Measurements from ENCODE around the gene PDLIM5.

Gene PDLIM5

GRCh38 chr4:94567811-94568210, 116.1 kb downstream of the PDLIM5 start:
- DNase-seq (ENCODE audit: insufficient read length, low spot score) (no peak), FAIRE-seq (no peak)
- no peak for TF ChIP-seq POLR2A (IDR thresholded peaks at IDR 0.05; ENCODE audit: low read depth, low read length)

GRCh38 chr4:94570558-94570957, 118.8 kb downstream of the PDLIM5 start:
- FAIRE-seq (no peak), DNase-seq (ENCODE audit: insufficient read length, low spot score) (no peak)
- no peak for TF ChIP-seq POLR2A (IDR thresholded peaks at IDR 0.05; ENCODE audit: low read depth, low read length)

GRCh38 chr4:94571298-94571697, 119.6 kb downstream of the PDLIM5 start:
- no peak for DNase-seq (ENCODE audit: insufficient read length, low spot score)
- TF ChIP-seq POLR2A (IDR thresholded peaks at IDR 0.05; ENCODE audit: low read depth, low read length) = no peak
- no peak for FAIRE-seq

- DNase-seq (ENCODE audit: insufficient read length, low spot score) = no peak
- no peak for TF ChIP-seq POLR2A (IDR thresholded peaks at IDR 0.05; ENCODE audit: low read depth, low read length)
- no peak for FAIRE-seq
Observed at GRCh38 chr4:94571715-94572114, 120.0 kb downstream of the PDLIM5 start.

GRCh38 chr4:94574050-94574449, 122.3 kb downstream of the PDLIM5 start:
- no peak for TF ChIP-seq POLR2A (IDR thresholded peaks at IDR 0.05; ENCODE audit: low read depth, low read length)
- FAIRE-seq = no peak

GRCh38 chr4:94574616-94575015, 122.9 kb downstream of the PDLIM5 start:
- DNase-seq (ENCODE audit: insufficient read length, low spot score) = no peak
- TF ChIP-seq POLR2A (IDR thresholded peaks at IDR 0.05; ENCODE audit: low read depth, low read length) = no peak
- FAIRE-seq = no peak

More at GRCh38 chr4:94574050-94574449, 122.3 kb downstream of the PDLIM5 start:
- DNase-seq (ENCODE audit: insufficient read length, low spot score) = no peak

- DNase-seq (ENCODE audit: insufficient read length, low spot score) (no peak), FAIRE-seq (no peak)
- TF ChIP-seq POLR2A (IDR thresholded peaks at IDR 0.05; ENCODE audit: low read depth, low read length) = no peak
Observed at GRCh38 chr4:94575652-94576051, 123.9 kb downstream of the PDLIM5 start.

- TF ChIP-seq POLR2A (IDR thresholded peaks at IDR 0.05; ENCODE audit: low read depth, low read length) = no peak
- DNase-seq (ENCODE audit: insufficient read length, low spot score) = no peak
- no peak for FAIRE-seq
Observed at GRCh38 chr4:94576210-94576609, 124.5 kb downstream of the PDLIM5 start.

- TF ChIP-seq POLR2A (IDR thresholded peaks at IDR 0.05; ENCODE audit: low read depth, low read length) = no peak
- no peak for FAIRE-seq
- no peak for DNase-seq (ENCODE audit: insufficient read length, low spot score)
Observed at GRCh38 chr4:94577136-94577535, 125.4 kb downstream of the PDLIM5 start.

GRCh38 chr4:94578195-94578594, 126.5 kb downstream of the PDLIM5 start:
- FAIRE-seq (no peak), DNase-seq (ENCODE audit: insufficient read length, low spot score) (no peak)
- no peak for TF ChIP-seq POLR2A (IDR thresholded peaks at IDR 0.05; ENCODE audit: low read depth, low read length)

GRCh38 chr4:94581766-94582165, 130.0 kb downstream of the PDLIM5 start:
- TF ChIP-seq POLR2A (IDR thresholded peaks at IDR 0.05; ENCODE audit: low read depth, low read length) = no peak
- no peak for FAIRE-seq
- no peak for DNase-seq (ENCODE audit: insufficient read length, low spot score)

- DNase-seq (ENCODE audit: insufficient read length, low spot score) (no peak), FAIRE-seq (no peak)
- TF ChIP-seq POLR2A (IDR thresholded peaks at IDR 0.05; ENCODE audit: low read depth, low read length) = no peak
Observed at GRCh38 chr4:94582517-94582916, 130.8 kb downstream of the PDLIM5 start.

- FAIRE-seq = no peak
- TF ChIP-seq POLR2A (IDR thresholded peaks at IDR 0.05; ENCODE audit: low read depth, low read length) = no peak
- DNase-seq (ENCODE audit: insufficient read length, low spot score) = no peak
Observed at GRCh38 chr4:94583914-94584641, 132.3 kb downstream of the PDLIM5 start.

GRCh38 chr4:94588896-94589693, 137.4 kb downstream of the PDLIM5 start:
- TF ChIP-seq POLR2A (IDR thresholded peaks at IDR 0.05; ENCODE audit: low read depth, low read length) = no peak
- no peak for FAIRE-seq
- no peak for DNase-seq (ENCODE audit: insufficient read length, low spot score)

GRCh38 chr4:94590493-94590892, 138.8 kb downstream of the PDLIM5 start:
- FAIRE-seq (no peak), DNase-seq (ENCODE audit: insufficient read length, low spot score) (no peak)
- TF ChIP-seq POLR2A (IDR thresholded peaks at IDR 0.05; ENCODE audit: low read depth, low read length) = no peak
